T-cell (primary cell): ENCODE measurements around the gene NCDN. TPM values are rescaled to one million over a fixed set of nuclear protein-coding genes. Genes with fewer than 3 reads are reported as not detected.

Experiments used
- ATAC-seq, 4 experiments: fragments of 200-7000 bp in 3 of 4; fragments of 150-1000 bp in 1 of 4; cut with Tn5 transposase; replicated peaks in 1 of 4; 1 replicate in 3 of 4; 2 replicates in 1 of 4; pipeline ENCODE4 v1.10.0; 2021; ENCODE audit warnings: moderate library complexity in 3 of 4, mild to moderate bottlenecking in 2 of 4, moderate number of reproducible peaks in 1 of 4
- CTCF ChIA-PET, 2 donors: fragments of 300-600 bp; sonication (Branson Sonifier 250); formaldehyde crosslinking; loops; one replicate each; lab custom pipeline; 2022; ENCODE audit warnings: antibody characterized with exemption in 2 of 2; lab: Charles Lee
- POLR2A ChIA-PET, 2 donors: fragments of 300-600 bp; sonication (Branson Sonifier 250); formaldehyde crosslinking; loops; one replicate each; lab custom pipeline; 2022; ENCODE audit warnings: antibody characterized with exemption in 2 of 2; lab: Charles Lee
- DNase-seq, 35 experiments: peaks; one replicate each; pipeline versions ENCODE4 v3.0.0 to v3.0.0-alpha.2; 2013 to 2023
- H3K27ac ChIP-seq: one replicate; pipeline ENCODE4 v1.5.1; 2013; ENCODE audit warnings: low read length
- H3K27me3 ChIP-seq, 2 experiments: replicated peaks in 1 of 2; 1 replicate in 1 of 2; 2 replicates in 1 of 2; pipeline versions ENCODE4 v1.6.1 to v1.7.0; 2013; ENCODE audit warnings: low read length in 1 of 2, mixed read lengths in 1 of 2; ENCODE audit not compliant: control insufficient read depth in 2 of 2, insufficient read depth in 2 of 2; ENCODE audit errors: extremely low read depth in 1 of 2
- H3K36me3 ChIP-seq, 2 donors: 1 replicate in 1 of 2; 2 replicates in 1 of 2; pipeline versions ENCODE4 v1.6.1 to v1.7.0; 2013; ENCODE audit warnings: low read length in 1 of 2; ENCODE audit not compliant: control insufficient read depth in 2 of 2, insufficient read depth in 1 of 2; ENCODE audit errors: extremely low read depth in 1 of 2
- H3K4me1 ChIP-seq, 2 experiments: 1 replicate in 1 of 2; 2 replicates in 1 of 2; pipeline versions ENCODE4 v1.6.1 to v1.7.0; 2013; ENCODE audit warnings: low read length in 2 of 2, mixed read lengths in 1 of 2; ENCODE audit not compliant: insufficient read depth in 2 of 2, control insufficient read depth in 1 of 2; ENCODE audit errors: extremely low read depth in 1 of 2
- H3K4me3 ChIP-seq, 2 donors: 1 replicate in 1 of 2; 2 replicates in 1 of 2; pipeline versions ENCODE4 v1.5.1 to v1.7.0; 2013; ENCODE audit warnings: mild to moderate bottlenecking in 2 of 2, low read length in 1 of 2, moderate library complexity in 1 of 2; ENCODE audit not compliant: control insufficient read depth in 1 of 2; ENCODE audit errors: extremely low read depth in 1 of 2
- H3K9me3 ChIP-seq: 2 replicates; pipeline ENCODE4 v1.7.0; 2013
- H3K27ac Mint-ChIP-seq, 2 donors: one replicate each; pipeline ENCODE4 v1.8.0; 2020 to 2021; ENCODE audit warnings: mild to moderate bottlenecking in 2 of 2, mixed read lengths in 2 of 2
- H3K27me3 Mint-ChIP-seq, 2 donors: one replicate each; pipeline ENCODE4 v1.8.0; 2021 to 2022; ENCODE audit warnings: mixed read lengths in 2 of 2
- H3K36me3 Mint-ChIP-seq: one replicate; pipeline ENCODE4 v1.8.0; 2021; ENCODE audit warnings: mixed read lengths
- H3K4me1 Mint-ChIP-seq, 3 donors: one replicate each; pipeline ENCODE4 v1.8.0; 2020 to 2022; ENCODE audit warnings: mixed read lengths in 3 of 3, mild to moderate bottlenecking in 1 of 3
- H3K4me3 Mint-ChIP-seq, 3 donors: one replicate each; pipeline ENCODE4 v1.8.0; 2020 to 2022; ENCODE audit warnings: mild to moderate bottlenecking in 3 of 3, mixed read lengths in 3 of 3, moderate library complexity in 3 of 3
- H3K9me3 Mint-ChIP-seq, 3 donors: one replicate each; pipeline ENCODE4 v1.8.0; 2020 to 2022; ENCODE audit warnings: mixed read lengths in 3 of 3
- WGBS: methylation state at CpG from one replicate; pipeline ENCODE4 v1.1.5; 2013; ENCODE audit warnings: missing lambda C conversion rate; ENCODE audit not compliant: insufficient coverage; 5-methylcytosine and 5-hydroxymethylcytosine counted together
- total RNA-seq, 35 experiments: library from RNA in 6 of 35; stranded (reverse) in 6 of 35; fragments of 120-200 nt in 1 of 35; gene quantifications; one replicate each; pipeline versions ENCODE4 v1.2.1 to v1.2.4 and lab custom pipeline; 2013 to 2026

The NCDN gene
- total RNA-seq, 5 donors from 2014 or later (not counting 1 experiment from before 2014, with no cell fraction given): 19.8 to 34.0 (median 31.4) TPM

- Mint-ChIP-seq H3K27ac (peak overlapping the region; percentile 78 to 87), H3K27me3 (no peaks in the 10 kb centered on the region), H3K36me3 (peaks cover 18% of the 10 kb centered on the region), H3K4me1 (peaks cover 63 to 65% (median 63%) of the 10 kb centered on the region in 3 donors), H3K9me3 (no peaks in the 10 kb centered on the region), H3K4me3 (peak overlapping the region; percentile 93 to 100 (median 95))
- WGBS: 71% methylated on average over 2 of the region's 10 CpGs
- Histone ChIP-seq H3K4me1 (peaks cover 16 to 29% of the 10 kb centered on the region in 2 experiments), H3K36me3 (peaks cover 0 to 33% of the 10 kb centered on the region in 2 donors), H3K4me3 (peak overlapping the region in 1 of 2 donors; percentile 99), H3K27ac (no peak overlapping the region), H3K27me3 (no peaks in the 10 kb centered on the region), H3K9me3 (no peaks in the 10 kb centered on the region)
- CTCF ChIA-PET: interaction anchor here in 1 of 2 donors (0.5 to 1.4 kb wide), 3 partner anchors 9 to 371 kb away, joined by 3 to 6 read pairs (median 6); no protein-coding TSS in a partner anchor
- POLR2A ChIA-PET: interaction anchor here (0.5 to 0.7 kb wide), 2 partner anchors 17 to 79 kb away, joined by 3 to 7 read pairs; no protein-coding TSS in a partner anchor
- ATAC-seq: no peak
- no peak for DNase-seq
These were observed 1.8 kb upstream of the NCDN start for GRCh38 chr1:35555601-35556477.

GRCh38 chr1:35556484-35557117 is 998 bp upstream of the NCDN start:
- H3K36me3 ChIP-seq: peaks cover 0 to 27% of the 10 kb centered on the region in 2 donors
- peak overlapping the region; percentile 85 to 99 for H3K4me3 ChIP-seq
- ChIA-PET POLR2A (interaction anchor here (0.5 to 0.9 kb wide), 3 partner anchors 18 to 78 kb away, joined by 3 to 7 read pairs (median 3); no protein-coding TSS in a partner anchor), CTCF (interaction anchor here in 1 of 2 donors (0.5 to 1.4 kb wide), 4 partner anchors 8 to 370 kb away, joined by 3 to 7 read pairs (median 6); no protein-coding TSS in a partner anchor)
- Mint-ChIP-seq H3K9me3 (no peaks in the 10 kb centered on the region), H3K27me3 (no peaks in the 10 kb centered on the region), H3K4me3 (peak overlapping the region; percentile 93 to 100 (median 95)), H3K4me1 (peaks cover 67 to 69% (median 68%) of the 10 kb centered on the region in 3 donors), H3K36me3 (peaks cover 17% of the 10 kb centered on the region), H3K27ac (peak overlapping the region; percentile 78 to 87)
- DNase-seq (peak in 1 of 35 experiments; percentile 14), ATAC-seq (peak in 3 of 4 experiments; percentile 1 to 8 (median 4))
- H3K9me3 ChIP-seq: no peaks in the 10 kb centered on the region
- H3K27me3 ChIP-seq: no peaks in the 10 kb centered on the region
- H3K4me1 ChIP-seq: peaks cover 16 to 29% of the 10 kb centered on the region in 2 experiments
- no peak overlapping the region for H3K27ac ChIP-seq
- 4% methylated on average over 17 of the region's 17 CpGs for WGBS

GRCh38 chr1:35557118-35557610 is 435 bp upstream of the NCDN start, which contains the start of gene KIAA0319L:
Gene KIAA0319L, minus strand, starts transcription at chr1:35557403. Its CDS starts 2,912 bp downstream, at chr1:35554491.
- H3K27ac ChIP-seq: peak within 1 kb of the TSS; percentile 53
- Mint-ChIP-seq H3K27me3 (no peaks in the 10 kb centered on the region), H3K9me3 (no peaks in the 10 kb centered on the region), H3K36me3 (peaks cover 14% of the 10 kb centered on the region), H3K4me3 (peak within 1 kb of the TSS; percentile 93 to 100 (median 95)), H3K27ac (peak within 1 kb of the TSS; percentile 92 to 95), H3K4me1 (peaks cover 68 to 69% (median 69%) of the 10 kb centered on the region in 3 donors)
- peaks cover 0 to 22% of the 10 kb centered on the region in 2 donors for H3K36me3 ChIP-seq
- no peaks in the 10 kb centered on the region for H3K27me3 ChIP-seq
- 0% methylated on average over 9 of the region's 39 CpGs for WGBS
- H3K9me3 ChIP-seq: no peaks in the 10 kb centered on the region
- H3K4me3 ChIP-seq: peak within 1 kb of the TSS; percentile 85 to 99
- DNase-seq (peak in 1 of 35 experiments; percentile 19), ATAC-seq (peak; percentile 73 to 78 (median 76))
- ChIA-PET POLR2A (interaction anchor here in 1 of 2 donors (0.9 kb wide), 1 partner anchor 20 kb away, joined by 3 read pairs; no protein-coding TSS in a partner anchor), CTCF (interaction anchor here in 1 of 2 donors (0.9 to 1.4 kb wide), 3 partner anchors 8 to 106 kb away, joined by 3 to 7 read pairs (median 4); no protein-coding TSS in a partner anchor)
- H3K4me1 ChIP-seq: peaks cover 16 to 29% of the 10 kb centered on the region in 2 experiments

DNA sequence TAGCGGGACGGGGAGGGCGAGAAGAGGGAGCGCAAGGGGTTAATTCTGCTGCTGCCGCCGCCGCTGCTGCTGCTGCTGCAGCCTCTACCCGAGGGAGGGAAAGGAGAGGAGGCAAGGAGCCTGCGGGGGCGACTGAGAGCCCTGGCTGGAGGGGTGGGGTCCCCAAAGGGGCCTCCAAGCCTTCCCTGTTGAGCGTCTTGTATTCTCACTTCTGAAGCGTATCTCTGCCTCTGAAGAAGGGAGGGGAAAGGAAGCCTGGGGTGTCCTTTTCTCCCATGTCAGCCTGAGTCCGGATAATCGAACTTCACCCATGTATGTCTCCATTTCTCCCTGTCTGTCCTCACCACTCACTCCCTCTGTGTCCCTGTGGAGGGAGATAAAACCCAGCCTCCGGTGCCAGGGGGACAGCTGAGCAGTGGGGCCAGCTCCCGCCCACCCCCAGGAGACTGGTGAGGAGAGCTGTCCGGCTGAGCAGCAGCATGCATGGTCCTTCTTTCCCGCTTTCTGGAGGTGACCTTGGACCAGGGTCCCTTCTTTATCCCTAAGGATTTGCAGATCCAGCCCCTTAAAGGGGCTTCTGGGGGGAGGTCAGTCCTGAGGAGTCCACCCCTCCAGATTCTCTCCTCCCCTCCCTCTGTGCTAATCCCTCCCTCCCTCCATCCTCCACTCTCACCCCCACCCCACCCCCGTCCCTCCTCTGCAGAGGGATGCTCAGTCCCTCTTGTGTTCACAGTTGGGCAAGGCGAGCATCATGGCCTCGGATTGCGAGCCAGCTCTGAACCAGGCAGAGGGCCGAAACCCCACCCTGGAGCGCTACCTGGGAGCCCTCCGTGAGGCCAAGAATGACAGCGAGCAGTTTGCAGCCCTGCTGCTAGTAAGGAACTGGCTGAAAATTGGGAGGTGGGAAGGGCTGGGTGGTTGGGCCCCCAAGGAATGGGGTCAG is 1.0 kb downstream of the NCDN start:
- Mint-ChIP-seq H3K36me3 (peaks cover 2% of the 10 kb centered on the region), H3K27ac (peak overlapping the region; percentile 92 to 95), H3K4me1 (peaks cover 66 to 68% (median 66%) of the 10 kb centered on the region in 3 donors), H3K9me3 (no peaks in the 10 kb centered on the region), H3K27me3 (no peaks in the 10 kb centered on the region), H3K4me3 (peak overlapping the region; percentile 93 to 100 (median 95))
- Histone ChIP-seq H3K4me1 (peaks cover 16 to 29% of the 10 kb centered on the region in 2 experiments), H3K36me3 (peaks cover 0 to 12% of the 10 kb centered on the region in 2 donors), H3K4me3 (peak overlapping the region; percentile 85 to 99), H3K27ac (peak overlapping the region; percentile 53), H3K9me3 (no peaks in the 10 kb centered on the region), H3K27me3 (no peaks in the 10 kb centered on the region)
- ATAC-seq: no peak
- DNase-seq: peak in 7 of 35 experiments; percentile 12 to 50 (median 36)
- 42% methylated on average over 15 of the region's 26 CpGs for WGBS
- ChIA-PET POLR2A (interaction anchor here in 1 of 2 donors (0.6 kb wide), 1 partner anchor 891 kb away, joined by 3 read pairs; the partner anchor contains the start of gene OSCP1), CTCF (interaction anchor here in 1 of 2 donors (2.0 kb wide), 1 partner anchor 107 kb away, joined by 7 read pairs; no protein-coding TSS in a partner anchor)

DNA sequence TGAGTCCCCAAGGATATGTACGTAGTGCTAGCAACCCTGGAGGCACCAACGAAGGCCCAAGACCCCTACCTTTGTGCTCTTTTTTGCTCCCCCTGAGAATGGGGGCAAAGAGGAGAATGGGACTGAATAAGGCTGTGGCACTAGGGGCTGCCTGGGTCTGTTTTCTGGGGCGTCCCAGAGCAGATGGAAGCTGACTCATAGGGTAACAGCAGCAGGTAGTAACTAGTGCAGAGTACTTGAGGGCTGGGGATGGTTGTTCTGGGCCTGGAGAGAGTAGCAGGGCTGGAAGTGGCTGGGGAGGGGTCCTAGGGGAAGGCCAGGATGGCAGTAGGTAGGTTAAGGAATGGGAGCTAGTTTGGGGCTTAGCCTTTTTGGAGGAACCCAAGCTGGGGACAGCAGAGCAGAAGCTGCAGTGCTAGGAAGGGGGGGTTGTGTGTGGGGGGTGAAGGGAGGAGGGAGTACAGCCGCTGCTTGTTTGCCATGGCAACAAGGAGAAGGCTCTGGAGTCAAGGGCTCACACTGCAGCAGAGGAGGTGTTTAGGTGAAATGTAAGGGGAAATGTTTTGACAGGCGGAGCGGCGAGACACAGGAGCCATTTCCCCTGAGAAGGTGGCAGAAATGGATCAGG is 1.8 kb downstream of the NCDN start:
- Mint-ChIP-seq H3K27ac (peak overlapping the region; percentile 75 to 86), H3K4me3 (peak overlapping the region; percentile 37 to 100 (median 55)), H3K4me1 (peaks cover 61 to 69% (median 65%) of the 10 kb centered on the region in 3 donors), H3K9me3 (no peaks in the 10 kb centered on the region), H3K36me3 (peaks cover 2% of the 10 kb centered on the region), H3K27me3 (no peaks in the 10 kb centered on the region)
- no peaks in the 10 kb centered on the region for H3K27me3 ChIP-seq
- CTCF ChIA-PET: interaction anchor here (0.6 to 2.0 kb wide), 4 partner anchors 79 to 237 kb away, joined by 3 to 7 read pairs (median 4); no protein-coding TSS in a partner anchor
- POLR2A ChIA-PET: interaction anchor here in 1 of 2 donors (0.6 kb wide), 1 partner anchor 891 kb away, joined by 3 read pairs; the partner anchor contains the start of gene OSCP1
- 78% methylated on average over 6 of the region's 7 CpGs for WGBS
- ATAC-seq (no peak), DNase-seq (peak in 21 of 35 experiments; percentile 26 to 68 (median 41))
- H3K4me3 ChIP-seq: no peak overlapping the region
- H3K4me1 ChIP-seq: peaks cover 16 to 34% of the 10 kb centered on the region in 2 experiments
- no peaks in the 10 kb centered on the region for H3K9me3 ChIP-seq
- no peak overlapping the region for H3K27ac ChIP-seq
- peaks cover 0 to 8% of the 10 kb centered on the region in 2 donors for H3K36me3 ChIP-seq
